ENCODE measurements around the gene CABP7.

The CABP7 gene

DNA sequence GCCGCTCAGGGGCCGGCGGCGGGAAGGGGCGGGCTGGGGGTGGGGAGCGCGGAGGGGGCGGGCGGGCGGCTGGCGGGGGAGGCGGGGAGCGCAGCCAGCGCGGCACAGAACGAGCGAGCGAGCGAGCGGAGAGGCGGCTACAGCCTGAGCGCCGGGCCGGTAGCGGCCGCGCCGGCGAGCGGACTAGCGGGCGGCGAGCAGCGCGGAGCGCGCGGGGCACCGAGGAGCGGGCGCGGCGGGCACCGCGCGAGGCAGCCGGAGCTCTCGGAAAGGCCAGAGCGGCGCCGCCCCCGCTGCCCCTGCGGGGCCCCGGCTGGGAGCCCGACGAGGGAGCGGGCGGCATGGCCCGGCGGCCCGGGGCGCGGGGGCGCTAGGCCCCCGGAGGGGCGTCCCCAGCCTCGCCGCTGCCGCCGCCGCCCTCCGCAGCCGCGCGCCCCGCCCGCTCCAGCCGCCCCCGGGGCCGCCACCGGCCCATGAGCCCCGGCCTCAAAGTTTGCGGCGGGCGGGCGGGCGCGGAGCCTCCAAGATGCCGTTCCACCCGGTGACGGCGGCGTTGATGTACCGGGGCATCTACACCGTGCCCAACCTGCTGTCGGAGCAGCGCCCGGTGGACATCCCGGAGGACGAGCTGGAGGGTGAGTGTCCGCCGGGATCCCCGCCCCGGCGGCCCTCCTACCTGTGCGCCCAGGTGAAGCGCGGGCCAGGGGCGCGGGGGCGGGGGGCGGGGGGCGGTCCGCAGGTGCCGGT lies at the start of gene CABP7:
Gene CABP7 (plus strand): TSS at position 105 of the 747 bp plus-strand sequence. CDS start 422 bp downstream, at position 527.
- peak within 1 kb of the TSS; percentile 24 for H3K4me3 ChIP-seq (ENCODE audit: low read depth, low read length)

DNA sequence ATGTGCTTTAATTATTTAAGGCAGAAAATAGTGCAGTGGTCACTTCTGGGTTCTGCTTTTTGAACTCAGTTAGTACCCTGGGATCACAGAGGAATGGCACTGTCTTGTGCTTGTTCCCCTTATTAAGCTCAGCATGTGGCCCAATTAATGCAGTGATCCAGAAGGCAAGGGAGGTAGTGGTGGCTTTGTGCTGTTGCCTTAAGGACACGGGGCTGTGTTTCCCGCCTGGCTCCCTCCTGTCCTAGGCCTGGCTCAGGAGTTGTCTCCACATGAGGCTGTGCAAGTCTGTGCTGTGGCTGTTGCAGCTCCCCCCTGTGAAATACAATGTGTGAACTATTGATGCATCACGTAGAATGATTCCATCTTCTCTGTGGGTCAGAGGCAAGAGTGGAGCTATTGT lies 49.2 kb upstream of the CABP7 start:
- H3K4me3 ChIP-seq (ENCODE audit: low read depth, low read length): no peak overlapping the region

DNA sequence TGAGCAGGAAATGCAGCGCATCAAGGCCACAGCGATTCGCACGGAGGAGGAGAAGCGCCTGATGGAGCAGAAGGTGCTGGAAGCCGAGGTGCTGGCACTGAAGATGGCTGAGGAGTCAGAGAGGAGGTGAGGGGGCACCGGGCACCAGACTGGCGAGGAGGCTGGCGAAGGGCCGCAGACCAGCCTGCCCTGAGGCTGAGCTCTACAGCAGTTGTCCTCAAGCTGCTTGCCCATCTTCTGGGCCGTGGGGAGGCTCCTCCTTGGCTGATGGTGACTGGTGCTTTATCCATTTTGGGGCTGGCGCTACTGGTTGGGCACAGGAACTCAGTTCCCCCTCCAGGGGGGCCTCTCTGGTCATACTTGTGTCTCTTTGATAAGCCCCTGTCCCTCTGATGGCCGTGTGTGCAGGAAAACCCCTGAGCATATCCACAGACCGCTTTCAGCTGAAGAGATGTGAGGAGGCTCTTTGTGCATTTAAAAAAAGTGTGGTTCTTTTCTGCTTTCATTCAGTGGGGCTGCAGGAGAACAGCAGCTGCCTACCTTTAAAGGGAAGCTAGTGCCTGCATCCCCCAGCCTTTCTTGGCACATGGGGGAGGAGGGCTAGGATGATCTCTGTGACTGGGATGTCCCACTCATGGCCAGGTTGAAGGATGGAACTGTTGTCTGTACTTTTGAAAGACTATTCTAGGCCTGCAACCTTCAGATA lies 46.3 kb upstream of the CABP7 start:
- no peak overlapping the region for H3K4me3 ChIP-seq (ENCODE audit: low read depth, low read length)

DNA sequence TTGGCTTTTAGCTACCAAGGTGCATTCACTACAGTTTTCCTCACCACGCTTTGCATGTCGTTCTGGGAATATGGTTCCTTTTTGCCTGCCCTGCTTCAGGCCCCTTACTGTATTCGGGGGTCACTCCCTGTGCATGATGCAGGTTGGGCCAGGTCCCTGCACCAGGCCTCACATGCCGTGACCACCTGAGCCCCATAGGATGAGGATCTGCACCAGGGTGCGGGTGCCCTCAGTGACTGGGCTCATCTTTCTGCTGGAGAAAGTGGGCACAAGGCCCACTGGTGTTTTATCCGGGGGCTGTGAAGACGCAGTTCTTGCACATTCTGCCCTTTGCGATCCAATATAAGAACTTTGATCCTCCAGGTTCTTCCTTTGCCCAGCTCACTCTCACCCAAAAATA lies 45.7 kb upstream of the CABP7 start:
- H3K4me3 ChIP-seq (ENCODE audit: low read depth, low read length): no peak overlapping the region

DNA sequence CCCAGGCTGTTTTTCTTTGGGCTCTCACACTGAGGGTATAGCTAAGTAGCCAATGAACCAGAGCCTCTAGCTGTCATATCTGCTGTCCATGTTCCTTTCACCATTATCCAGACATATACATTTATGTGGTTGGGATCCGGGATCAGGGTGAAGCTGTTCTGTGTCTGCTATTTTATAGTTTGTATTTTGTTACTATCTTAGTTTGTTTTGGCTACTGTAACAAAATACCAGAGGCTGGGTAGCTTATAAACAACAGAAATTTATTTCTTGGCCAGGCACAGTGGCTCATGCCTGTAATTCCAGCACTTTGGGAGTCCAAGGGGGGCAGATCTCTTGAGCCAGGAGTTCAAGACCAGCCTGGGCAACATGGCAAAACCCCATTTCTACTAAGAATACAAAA lies 40.5 kb upstream of the CABP7 start:
- H3K4me3 ChIP-seq (ENCODE audit: low read depth, low read length): no peak overlapping the region

DNA sequence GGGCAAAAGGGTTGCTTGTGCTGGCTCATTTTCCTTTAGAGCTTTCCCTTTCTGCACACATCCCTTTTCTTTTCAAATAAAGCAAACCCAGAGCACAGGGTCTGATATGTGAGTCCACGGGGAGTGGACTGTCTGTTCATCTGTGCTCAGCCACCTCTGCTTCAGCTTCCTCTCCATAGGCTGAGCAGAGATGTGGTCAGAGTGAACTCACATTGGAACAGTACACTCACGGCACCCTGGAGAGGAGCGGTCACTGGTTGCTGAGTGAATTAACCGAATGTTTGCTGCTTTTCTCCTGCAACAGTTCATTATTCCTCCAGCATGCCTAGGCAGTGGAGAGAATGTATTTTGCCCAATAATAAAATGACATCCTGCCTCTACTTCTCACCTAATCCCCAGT lies 36.3 kb upstream of the CABP7 start:
- H3K4me3 ChIP-seq (ENCODE audit: low read depth, low read length): no peak overlapping the region

DNA sequence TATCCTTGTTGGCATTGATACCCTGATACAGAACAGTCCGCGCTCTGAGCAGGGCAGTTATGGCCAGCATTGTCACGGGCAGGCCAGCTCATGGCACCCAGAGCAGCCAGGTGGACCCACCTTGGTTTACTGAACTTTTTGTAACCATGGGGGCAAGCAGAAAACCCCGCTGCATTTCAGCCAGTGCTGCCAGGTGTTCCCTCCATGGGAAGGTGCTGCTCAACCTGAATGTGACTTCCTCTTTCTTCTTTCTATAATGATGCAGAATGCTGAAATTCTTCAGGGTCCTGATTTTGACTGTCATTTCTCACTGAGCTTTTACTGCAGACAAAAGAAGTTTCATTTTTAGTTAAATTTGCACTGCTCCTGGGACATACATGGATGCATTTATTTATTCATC lies 35.6 kb upstream of the CABP7 start:
- H3K4me3 ChIP-seq (ENCODE audit: low read depth, low read length): no peak overlapping the region

DNA sequence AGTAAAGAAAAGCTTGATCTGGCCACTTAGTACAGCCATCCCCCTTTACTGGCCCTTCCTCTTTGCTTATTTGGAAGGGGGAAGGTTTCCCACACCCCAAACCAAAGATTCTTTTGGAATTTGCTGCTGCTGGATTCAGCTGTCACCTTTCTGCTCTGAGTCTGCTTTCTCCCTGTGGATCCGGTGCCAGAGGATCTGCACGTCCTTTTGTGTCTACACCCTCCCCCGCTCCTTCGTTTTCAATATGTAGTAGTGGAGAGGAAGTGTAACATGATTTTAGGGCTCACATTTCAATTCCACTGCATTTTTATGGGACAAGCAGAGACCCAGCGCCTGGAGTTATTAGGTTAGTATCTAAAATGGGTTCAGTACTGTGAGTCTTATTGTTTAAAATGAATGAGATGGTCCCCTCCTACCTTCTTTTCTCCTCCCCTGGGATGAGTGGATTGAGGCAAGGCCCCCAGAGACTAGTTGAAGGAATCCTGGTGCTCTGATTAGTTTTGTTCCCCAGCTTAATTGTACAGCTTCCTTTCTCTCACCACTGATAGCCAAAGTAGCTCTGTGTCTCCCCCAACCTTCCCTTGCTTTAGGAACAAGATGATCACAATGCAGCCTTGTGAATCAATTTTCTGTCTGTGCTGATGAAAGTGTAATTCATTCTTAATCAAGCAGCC lies 30.5 kb upstream of the CABP7 start:
- H3K4me3 ChIP-seq (ENCODE audit: low read depth, low read length): no peak overlapping the region

DNA sequence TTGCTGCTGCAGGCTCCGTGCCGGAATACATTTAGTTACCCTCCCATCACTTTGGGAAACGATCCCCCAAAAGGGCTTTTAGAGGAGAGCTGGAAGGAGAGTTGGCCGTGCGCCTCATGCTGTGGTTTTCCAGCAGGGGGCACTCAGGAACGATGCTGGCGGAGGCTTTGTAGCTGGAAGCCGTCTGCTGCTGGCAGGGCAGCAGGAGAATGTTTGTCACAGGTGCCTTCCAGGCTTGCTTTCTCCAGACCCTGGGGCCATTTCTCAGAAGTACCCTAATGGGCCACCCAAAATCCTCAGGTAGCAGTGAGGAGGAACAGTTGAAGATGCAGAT lies 30.0 kb upstream of the CABP7 start:
- H3K4me3 ChIP-seq (ENCODE audit: low read depth, low read length): no peak overlapping the region

DNA sequence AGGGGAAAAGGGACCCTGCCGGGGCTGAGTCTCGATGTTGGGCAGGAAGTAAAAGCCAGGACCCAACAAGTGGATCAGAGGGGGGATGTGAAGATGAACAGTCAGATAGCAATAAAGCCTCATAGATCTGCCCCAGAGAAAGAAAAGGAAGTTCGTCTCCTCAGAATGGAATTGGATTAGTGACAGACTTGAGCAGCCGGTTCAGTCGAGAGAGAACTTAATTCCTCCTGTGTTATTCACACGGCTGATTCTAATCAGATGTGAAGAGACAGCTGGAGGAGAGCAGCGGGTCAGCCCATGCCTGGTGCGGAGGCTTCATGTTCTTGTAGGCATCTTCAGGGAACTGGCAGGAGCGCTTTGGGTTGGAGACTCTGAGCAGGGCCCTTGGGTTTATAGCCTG lies 29.3 kb upstream of the CABP7 start:
- H3K4me3 ChIP-seq (ENCODE audit: low read depth, low read length): no peak overlapping the region

DNA sequence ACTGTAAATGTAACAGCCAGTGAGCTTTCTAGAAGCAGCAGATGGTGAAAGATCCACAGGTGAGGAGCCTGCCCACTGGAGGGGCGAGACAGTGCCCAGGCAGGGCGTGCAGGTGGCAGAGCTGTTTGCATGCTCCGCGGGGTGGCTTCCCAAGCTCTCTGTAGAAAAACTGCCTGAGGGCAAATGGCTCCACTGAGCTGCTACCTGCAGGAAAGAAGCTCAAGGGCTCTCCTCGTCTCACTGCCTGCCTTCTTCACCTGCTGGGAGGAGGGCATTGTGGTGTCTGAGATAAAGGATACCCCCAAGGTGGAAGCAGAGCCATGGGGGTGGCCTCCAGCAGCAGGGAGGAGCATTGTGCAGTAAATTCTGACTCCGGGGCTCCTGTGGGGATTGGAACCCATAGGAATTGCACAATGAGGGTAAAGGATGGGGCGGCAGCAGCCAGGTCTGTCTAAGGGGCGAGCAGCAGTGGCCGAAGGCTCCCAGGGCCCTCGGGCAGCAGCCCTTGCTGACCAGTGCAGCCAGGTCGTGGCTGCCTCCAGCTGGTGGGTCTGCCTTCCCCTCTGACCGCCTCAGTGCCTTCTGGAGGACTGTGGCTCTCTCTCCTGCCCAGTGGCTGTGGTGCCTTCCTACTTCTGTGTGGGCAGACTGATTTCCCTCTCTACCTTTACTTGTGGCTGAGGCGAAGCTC lies 28.0 kb upstream of the CABP7 start:
- H3K4me3 ChIP-seq (ENCODE audit: low read depth, low read length): no peak overlapping the region

DNA sequence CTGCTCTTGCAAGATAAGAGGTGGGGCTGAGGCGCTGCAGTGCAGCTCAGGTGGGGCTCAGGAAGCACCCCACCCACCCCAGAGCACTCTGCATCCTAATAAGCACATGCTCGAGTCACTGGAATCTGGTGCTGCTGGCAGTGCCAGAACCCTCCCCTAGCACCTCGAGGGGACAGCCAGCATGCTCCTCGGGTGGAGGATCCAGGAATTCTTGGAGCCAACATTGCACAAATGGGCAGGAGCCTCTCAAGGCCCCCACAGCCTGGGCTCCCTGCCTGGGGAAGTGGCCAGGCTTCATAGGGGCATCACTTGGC lies 27.5 kb upstream of the CABP7 start:
- H3K4me3 ChIP-seq (ENCODE audit: low read depth, low read length): no peak overlapping the region

DNA sequence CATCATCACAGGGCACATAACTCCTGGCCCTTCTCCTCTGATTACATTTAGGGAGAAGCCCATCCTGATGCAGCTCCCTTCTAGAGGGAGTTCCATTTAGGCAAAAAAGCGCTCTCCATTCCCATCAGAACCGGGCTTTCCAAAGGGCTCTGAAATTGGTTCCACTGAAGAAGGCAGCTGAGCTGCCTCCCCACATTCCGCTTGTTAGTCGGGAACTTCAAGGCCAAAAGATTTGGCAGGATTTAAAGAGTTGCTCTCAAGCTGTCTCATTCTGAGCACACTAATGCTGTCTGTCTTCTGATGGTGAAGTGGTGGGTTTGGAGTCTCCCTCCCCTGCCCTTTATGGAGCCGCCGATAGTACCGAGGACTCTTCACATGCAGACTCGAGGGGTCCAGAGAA lies 26.6 kb upstream of the CABP7 start:
- H3K4me3 ChIP-seq (ENCODE audit: low read depth, low read length): no peak overlapping the region

DNA sequence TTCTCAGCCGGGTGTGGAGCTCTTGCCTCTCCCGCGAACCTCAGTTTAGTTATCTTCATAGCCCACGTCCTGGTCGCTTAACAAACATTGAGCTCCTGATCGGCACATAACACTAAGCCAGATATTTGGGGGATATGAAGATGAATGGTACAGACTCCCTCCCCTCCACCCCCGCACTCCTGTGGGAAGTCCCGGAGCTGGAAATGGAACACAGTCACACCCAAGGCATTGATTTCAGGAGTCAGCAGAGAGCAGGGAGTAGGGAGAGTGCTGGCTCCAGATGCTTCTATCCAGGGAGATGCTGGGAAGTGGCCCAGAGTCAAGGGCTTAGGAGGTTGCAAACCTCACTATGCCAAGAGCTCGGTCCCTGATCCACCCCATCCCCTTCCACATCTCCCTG lies 26.1 kb upstream of the CABP7 start:
- H3K4me3 ChIP-seq (ENCODE audit: low read depth, low read length): no peak overlapping the region

DNA sequence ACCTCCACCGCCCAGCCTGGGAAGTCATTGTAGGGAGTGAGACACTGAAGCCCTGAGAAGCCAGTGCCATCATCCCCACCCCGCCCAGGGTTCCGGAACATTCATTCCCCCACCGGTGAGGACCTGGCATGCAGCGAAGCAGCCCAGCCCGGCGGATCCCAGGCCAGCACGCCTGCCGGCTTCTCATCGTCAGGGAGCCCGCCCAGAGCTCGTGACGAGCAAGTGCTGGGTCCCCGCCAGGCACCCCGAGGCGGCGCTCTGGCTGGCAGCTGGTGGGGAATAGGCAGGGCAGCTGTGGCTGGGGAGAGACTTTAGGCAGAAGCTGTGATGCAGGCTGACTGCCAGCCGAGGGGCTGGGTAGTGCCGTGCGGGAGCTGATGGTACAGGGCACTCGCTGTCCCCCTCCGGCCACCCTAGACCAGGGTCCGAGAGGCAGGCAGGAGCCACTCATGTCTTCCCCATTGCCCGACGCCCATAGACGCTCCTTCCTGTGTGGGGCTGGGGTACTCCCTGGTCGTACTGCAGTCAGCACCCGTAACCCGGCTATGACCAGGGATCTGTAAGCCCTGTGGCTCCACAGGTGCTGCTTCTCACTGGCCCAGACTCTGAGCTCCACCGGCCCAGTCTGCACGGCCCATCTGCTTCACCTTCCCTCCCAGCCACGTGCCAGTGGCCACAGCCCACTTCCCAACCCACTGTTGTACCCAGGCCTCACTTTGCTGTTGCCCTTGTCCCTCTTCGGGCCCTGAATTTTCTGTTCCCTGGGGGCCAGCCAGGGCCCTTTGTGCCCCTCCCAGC lies 24.5 kb upstream of the CABP7 start:
- no peak overlapping the region for H3K4me3 ChIP-seq (ENCODE audit: low read depth, low read length)

DNA sequence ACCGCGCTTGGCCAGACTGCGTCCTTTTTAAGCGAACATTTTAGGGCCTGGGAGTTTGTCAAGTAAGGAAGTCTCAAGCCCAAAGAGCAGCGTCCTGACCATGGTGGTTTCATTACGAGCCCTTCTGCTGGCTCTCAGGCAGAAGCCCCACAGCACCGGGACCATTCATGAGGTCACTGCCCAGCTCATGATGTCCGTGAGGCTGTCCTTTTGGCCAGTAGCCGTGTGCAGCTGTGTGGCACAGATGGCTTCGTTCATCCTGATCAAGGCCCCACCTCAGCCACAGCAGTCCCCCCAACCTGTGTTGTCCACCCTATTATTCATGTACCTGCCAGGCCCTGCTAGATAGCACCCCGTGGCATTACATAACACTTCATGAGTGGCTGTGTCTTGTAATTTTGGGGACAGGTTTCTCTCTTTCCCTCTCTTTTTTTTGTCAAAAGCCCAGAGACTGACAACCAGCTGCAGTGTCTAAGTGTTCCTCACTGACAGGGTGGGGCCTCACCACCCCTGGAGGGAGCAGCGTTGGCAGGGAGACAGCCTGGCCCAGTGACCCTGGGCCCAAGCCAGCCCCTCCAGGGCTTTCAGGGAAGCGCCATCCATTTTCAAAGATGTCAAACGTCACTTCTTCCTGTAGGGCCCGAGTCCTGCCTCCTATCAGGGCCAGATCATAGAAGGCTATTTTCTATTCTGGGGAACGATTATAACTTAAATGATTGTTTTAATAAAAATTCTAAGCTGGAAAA lies 21.8 kb upstream of the CABP7 start:
- H3K4me3 ChIP-seq (ENCODE audit: low read depth, low read length): no peak overlapping the region

DNA sequence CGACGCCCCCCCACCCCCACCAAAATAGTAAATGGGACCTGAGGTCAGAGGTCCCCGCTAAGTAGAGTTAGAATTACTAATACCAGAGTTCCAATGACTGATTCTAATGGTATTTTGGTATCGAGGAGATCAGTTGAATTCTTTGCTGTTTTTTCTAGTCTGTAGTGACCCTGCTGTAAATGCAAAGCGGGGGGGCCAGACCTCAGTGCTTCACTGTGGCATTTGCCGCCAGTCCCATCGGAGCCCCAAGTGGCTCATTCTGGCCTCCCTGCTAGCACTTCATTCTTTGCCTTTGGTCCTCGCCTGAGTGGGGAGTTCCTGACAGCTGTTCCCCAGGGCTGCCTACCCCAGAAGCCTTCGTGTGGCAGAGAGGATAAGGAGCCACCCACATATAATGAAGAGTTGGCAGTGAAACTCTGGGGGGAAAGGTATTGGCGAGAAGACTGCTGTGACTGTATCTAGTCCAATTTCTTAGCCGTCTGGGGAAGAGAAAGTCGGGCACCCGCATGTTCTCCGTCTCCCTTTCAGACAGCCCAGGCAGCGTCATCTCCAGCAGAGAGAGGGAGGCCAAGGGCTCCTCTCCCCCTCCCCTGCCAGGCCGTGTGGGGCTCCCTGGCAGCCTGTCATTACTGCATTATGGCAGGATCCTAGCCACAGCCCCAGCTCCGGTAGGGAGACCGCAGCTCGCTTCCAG lies 19.4 kb upstream of the CABP7 start:
- no peak overlapping the region for H3K4me3 ChIP-seq (ENCODE audit: low read depth, low read length)

DNA sequence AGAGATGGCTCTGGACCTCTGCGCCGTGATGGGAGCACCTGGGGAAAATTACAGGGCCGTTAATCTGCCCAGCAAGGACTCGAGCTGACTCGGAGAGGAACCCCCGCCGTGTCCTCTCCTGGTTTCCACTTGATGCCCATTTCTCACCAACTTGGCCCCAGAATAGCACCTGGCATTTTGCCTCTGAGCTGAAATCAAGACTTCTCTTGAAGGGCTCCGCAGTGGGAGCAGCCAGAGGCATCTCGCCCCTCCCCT lies 19.0 kb upstream of the CABP7 start:
- H3K4me3 ChIP-seq (ENCODE audit: low read depth, low read length): no peak overlapping the region

DNA sequence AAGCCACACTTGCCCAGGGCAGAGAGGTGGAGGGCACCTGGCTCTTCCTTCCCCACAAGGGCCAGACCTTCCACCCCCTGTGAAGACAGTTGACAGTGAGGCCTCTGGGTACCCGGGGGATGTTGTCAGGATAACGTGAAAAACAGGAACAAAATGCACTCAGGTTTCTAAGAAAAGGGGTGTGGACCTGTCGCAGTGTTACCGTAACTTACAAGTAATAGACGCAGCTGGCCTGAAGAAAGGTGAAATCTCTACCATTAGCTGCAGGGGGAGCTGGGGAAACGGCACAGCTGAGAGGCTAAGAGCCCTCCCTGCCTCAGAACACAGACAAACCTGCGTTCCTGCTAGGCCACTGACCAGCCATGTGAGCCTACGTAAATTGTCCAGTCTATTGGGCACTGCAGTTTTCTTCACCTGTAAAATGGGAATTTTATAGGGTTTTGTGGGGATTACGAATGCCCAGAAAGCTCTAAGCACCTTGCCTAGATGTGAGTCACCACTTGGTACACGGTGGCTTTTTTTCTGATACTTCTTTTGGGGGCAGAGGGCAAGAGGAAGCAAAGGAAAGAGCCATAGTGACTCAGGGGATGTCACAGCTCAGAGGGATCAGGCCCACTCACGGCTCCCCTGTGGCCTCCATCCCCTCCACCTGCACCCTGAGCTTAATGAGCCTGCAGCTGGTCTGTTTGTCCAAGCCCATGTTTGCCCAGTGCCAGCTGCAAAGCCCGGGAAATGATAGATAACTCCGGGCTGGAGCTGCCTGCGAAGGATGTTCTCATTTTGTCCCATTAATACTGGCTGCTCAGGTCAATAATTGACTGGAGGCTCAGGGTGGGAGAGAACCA lies 18.4 kb upstream of the CABP7 start:
- H3K4me3 ChIP-seq (ENCODE audit: low read depth, low read length): no peak overlapping the region
